AG08395 (cell line): Measurements from ENCODE around the gene KCNT2.
"Not testable (repeated sequence)": the region's sequence is repeated elsewhere in the genome, so short reads cannot be mapped to it uniquely, and the experiment has no call there.

ENCODE experiments used
- DNase-seq: peaks from one replicate; pipeline ENCODE4 v3.0.0; 2012; ENCODE audit warnings: mixed read lengths, low spot score

The KCNT2 gene

DNA sequence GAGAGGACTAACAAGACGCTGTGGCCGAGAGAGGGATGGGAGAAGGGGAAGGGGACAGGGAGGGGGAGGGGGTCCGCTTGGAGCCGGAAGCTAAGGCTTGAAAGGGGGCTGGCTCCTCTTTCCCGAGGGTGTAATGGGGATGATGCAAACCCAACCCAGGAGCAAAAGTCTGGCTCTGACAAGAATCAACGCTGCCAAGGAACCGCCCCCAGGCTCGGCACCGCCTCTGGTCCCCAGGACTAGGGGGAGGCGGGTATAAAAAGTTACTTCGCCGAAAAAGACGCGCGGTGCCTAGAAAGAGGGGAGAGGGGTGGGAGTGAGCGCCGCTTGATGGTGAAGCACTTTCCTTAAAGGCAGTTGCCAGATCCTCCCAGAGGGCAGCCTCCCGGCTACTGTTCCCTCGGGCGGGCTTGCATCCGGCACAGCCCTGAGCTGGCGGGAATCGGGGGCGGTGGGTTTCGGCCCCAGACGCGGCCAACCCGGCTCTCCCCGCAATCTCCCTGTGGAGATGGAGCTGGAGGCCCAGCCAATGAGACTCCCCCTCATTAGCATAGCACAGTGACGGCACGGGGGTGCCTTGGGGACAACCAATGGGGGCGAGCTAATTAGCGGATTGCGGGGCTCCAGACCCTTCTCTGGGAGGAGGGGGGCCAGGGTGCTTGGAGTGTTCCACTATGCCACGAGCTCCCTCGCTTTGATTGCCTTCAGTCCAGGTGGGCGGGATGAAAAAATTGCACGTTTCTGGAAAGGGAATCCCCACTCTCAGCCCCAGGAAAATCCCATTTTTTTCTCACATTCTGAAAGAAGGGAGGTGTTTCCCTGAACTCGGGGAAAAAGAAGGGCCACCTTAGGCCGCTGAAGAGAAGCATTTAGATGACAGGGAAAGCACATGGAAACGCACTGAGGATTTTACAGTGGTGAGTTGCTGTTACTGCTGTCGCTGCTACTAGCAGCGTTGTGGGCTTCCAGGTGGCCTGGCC is at the start of gene KCNT2:
TSS of gene KCNT2 (minus strand) at position 51 of the 980 bp plus-strand sequence. CDS start 131 bp downstream, outside the sequence.
- peak; percentile 38 for DNase-seq

GRCh38 chr1:196655494-196655893 is 47.3 kb upstream of the KCNT2 start:
- DNase-seq, result no peak

DNA sequence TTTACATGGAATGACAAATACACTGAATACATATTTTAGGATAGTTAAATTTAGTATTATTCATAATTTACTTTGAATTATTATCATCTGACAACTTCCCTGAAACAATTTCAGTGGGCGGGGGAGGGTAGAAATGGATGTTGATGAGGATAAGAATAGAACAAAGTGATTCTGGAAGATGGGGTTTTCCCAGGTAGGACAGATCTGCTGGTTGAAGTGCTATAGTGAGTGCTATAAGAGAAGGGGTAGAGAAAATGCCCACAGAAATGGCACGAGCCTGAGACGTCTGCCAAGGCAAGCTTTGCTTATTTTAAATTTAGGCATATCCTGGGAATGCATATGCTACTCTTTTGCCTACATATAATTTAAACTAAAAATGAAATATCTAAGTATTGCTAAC is 46.8 kb upstream of the KCNT2 start:
- DNase-seq, result no peak

DNA sequence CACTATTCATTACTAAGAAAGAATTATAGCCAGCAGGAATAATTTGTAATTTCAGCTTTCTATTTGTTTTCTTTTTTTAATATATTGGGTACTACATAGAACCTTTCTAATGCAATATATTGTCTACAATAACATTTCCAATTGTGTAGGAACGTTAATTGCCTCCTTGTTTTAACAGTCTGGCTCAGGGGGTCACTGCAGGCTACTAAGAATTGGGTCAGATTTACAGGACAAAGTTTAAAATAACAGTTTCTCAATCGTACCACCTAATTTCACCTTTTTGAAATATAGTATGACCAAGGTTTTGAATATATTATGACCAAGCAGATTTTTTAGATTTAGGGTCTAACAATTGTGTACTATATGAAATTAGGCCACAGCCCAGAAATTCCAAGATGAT is 46.0 kb upstream of the KCNT2 start:
- no peak for DNase-seq

- DNase-seq, result peak; percentile 45
Observed at GRCh38 chr1:196651637-196652215, 43.5 kb upstream of the KCNT2 start, which contains the start of gene CFH. TSS of gene CFH (plus strand) at chr1:196652043. CDS start at chr1:196652118, 75 bp downstream.

- no peak for DNase-seq
Observed at GRCh38 chr1:196651079-196651478, 42.8 kb upstream of the KCNT2 start.

- DNase-seq, result no peak
Observed at GRCh38 chr1:196650403-196650802, 42.2 kb upstream of the KCNT2 start.

DNA sequence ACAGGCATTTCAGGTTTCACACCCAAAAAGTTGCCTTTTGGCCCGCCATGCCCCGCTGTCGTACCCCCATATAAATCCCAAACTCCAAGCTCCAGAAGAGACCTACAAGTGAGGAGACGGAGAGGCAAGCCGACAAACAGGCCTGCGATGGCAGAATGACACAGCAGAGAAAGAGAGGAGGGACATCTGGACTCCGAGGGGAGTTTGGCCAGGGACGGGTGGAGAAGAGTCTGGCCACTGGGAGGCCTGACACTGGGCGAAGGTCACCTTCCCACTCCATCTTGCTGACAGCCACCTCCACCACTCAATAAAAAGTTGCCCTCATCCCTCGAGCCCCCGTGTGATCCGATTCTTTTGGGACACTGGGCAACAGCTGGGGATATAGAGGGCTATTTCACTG is 41.8 kb upstream of the KCNT2 start:
- no peak for DNase-seq

DNA sequence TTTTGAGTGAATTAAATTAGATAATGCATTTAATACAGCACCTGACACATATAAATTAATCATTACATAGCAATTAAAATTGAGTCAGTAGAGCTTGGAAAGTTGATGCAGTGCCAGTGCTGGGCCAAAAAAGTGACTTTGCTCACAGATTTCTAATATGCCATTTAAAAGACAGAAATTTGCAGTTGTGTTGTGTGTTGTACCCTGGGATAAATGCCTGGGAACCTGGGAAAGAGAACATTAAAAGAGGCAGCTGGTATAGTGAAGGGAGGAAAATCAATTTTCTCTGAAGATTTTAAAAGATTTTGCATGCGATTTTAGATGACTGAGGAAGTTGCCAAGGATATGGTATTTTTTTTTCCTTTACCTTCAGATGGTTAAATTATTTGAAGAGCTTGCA is 32.7 kb upstream of the KCNT2 start:
- DNase-seq, result no peak

- DNase-seq, result not testable (repeated sequence)
Observed at GRCh38 chr1:196639291-196639690, 31.1 kb upstream of the KCNT2 start.

DNA sequence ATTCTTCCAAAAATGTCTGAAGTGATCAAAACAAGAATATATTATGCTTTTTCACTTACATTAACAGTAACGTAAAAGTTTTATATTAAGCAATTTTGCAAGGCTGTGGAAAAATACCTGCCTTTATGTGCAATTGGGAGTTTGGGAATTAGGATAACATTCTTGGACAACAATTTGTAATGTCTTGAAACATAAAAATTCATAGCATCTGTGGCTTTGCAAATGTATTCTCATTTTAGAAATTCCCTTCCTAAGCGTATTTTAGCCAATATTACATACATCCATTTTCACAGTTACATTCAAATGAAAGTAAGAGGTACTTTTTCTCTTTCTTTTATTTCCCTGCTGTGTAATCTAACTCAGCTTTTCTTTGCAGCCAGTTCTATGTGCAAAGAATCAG is 30.2 kb upstream of the KCNT2 start:
- DNase-seq, result no peak

GRCh38 chr1:196637606-196638005 is 29.4 kb upstream of the KCNT2 start:
- DNase-seq, result no peak

- no peak for DNase-seq
Observed at GRCh38 chr1:196628838-196629237, 20.6 kb upstream of the KCNT2 start.

GRCh38 chr1:196623079-196623478 is 14.8 kb upstream of the KCNT2 start:
- DNase-seq, result no peak

GRCh38 chr1:196619721-196620120 is 11.5 kb upstream of the KCNT2 start:
- no peak for DNase-seq

- DNase-seq, result no peak
Observed at GRCh38 chr1:196611873-196612272, 3.6 kb upstream of the KCNT2 start.

- no peak for DNase-seq
Observed at GRCh38 chr1:196609370-196609737, 1.1 kb upstream of the KCNT2 start.

- DNase-seq, result no peak
Observed at GRCh38 chr1:196607981-196608380, 259 bp downstream of the KCNT2 start.

GRCh38 chr1:196603651-196604050 is 4.6 kb downstream of the KCNT2 start:
- no peak for DNase-seq

GRCh38 chr1:196598942-196599748 is 9.1 kb downstream of the KCNT2 start:
- DNase-seq, result no peak

- DNase-seq, result no peak
Observed at GRCh38 chr1:196594700-196595099, 13.5 kb downstream of the KCNT2 start.

DNA sequence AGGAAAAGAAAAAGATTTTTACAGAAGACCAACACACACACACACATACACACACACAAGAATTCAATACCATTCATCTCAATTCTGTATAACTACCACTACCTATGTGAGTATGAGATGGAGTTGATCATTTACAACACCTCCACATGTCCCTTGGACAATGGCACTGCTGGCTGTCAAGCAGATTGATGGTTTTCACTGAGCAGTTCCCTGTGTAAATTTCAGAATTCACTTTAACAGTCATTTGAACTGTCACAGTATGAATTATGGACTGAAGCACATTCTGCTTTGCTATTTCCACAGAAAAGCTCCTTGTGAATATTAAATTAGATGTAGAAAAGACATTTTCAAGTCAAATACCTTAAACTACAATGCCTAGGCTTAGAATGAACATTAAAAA is 14.3 kb downstream of the KCNT2 start:
- DNase-seq, result no peak

DNA sequence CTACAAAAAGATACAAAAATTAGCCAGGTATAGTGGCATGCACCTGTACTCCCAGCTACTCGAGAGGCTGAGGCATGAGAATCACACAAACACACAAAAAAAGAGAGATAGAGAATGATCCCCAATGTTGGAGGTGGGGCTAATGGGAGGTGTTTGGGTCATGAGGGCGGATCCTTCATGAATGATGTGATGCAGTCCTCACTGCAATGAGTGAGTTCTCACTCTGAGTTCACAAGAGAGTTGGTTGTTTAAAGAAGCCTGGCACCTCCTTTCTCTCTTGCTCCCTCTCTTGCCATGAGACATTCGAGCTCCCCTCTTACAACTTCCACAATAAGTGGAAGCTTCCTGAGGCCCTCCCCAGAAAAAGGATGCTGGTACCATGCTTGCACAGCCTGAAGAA is 17.3 kb downstream of the KCNT2 start:
- no peak for DNase-seq
